ENCODE results near the gene BARX2.

BARX2 gene

DNA sequence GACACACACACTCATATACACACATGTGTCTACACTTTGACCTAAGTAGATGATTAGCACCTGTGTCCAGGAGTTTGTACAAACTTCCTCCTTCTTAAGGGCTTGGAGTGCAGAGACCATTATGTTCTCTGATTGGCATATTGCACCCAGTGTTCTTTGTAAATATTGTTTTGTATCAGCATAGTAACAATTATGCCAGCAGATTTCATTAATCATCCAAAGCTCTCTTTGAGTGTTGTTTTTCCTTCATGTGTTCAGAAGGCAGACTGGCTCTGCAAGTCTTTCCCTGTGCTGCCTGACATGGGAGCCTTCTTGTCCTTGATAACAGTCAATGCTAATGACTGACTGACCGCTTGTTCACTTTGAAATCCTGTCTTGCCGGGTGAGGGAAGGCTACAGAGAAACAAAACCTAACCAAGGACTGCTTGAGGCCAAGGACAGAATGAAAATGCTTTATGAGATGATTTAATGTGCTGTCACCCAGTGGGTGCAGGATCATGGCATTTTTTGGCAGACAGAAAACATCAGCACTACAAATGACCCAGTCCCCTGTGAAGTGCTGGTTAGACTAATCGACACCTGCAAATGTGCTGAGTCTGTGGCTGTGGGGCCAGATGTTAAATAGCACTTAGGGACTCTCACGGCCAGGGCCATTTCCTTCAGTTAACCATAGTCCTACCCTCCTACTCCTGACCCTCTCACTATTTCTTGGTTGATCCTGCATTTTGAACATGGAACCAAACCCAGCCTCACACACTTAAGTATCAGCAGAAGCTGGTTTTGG is 6.6 kb upstream of the BARX2 start:
- TF ChIP-seq GATA2 (IDR thresholded peaks at IDR 0.05; ENCODE audit: low read depth, low read length) (no peak), GATA3 (IDR thresholded peaks at IDR 0.05; ENCODE audit: low read depth, low read length) (no peak)

DNA sequence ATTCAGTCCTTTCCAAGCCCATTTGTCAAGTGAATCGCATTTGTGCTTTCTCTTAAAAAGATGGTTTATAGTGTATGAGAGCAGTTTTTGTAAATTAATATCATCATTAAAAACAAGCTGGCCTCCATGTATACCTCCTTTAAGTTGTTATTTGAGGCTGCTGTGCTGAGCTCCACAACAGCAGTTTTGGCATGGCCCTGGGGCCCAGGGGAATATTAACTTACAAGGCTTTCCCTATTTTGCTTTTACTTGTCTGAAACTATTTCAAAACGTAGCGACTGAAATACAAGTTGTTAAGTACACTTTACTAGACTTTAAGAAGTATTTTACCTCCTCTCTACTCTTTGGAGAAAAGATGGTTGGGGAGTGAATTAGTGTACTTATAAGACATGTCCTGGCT is 4.9 kb upstream of the BARX2 start:
- no peak for TF ChIP-seq GATA3 (IDR thresholded peaks at IDR 0.05; ENCODE audit: low read depth, low read length)
- no peak for TF ChIP-seq GATA2 (IDR thresholded peaks at IDR 0.05; ENCODE audit: low read depth, low read length)

DNA sequence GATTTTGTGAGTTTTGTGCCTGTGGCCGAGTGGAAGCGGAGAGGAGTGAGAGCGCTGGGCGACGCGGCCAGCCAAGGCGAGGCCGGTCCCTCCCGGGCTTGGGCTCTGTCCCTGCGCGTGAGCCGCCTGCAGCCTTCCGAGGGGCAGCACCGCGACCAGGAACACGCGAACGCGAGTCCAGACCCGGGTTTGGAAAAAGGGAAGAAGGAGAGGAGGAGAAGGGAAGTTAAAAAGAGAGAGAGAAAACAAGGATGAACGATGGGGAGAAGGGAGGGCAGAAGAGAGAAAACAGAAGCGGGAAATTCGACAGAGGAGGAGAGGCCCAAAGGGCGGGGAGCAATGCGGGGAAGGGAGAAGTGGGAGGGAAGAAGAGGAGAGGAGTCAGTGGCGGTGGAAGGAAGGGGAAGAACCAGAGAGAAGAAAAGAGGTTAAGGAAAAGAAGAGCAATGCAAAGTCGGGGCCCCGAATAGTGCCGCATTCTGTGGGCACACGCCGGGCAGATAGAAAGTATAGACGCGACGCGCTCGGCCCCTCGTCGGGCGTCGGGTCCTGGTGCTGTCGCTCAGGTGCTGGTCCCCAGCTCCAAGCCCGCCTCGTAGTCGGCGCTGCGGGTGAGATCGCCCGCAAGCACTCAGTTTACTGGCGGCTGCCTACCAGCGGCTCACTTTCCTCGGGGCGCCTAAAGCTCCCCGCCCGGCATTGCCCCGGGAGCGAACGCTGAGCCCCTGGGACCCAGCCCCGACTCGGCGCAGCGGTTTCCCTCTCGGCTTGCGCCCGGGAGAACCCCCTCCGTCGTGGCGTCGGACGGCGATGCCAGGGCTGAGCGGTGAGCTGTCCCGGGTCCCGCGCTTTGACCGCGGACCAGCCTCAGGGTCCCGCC is 2.8 kb upstream of the BARX2 start:
- TF ChIP-seq GATA3 (IDR thresholded peaks at IDR 0.05; ENCODE audit: low read depth, low read length) (no peak), GATA2 (IDR thresholded peaks at IDR 0.05; ENCODE audit: low read depth, low read length) (no peak)

DNA sequence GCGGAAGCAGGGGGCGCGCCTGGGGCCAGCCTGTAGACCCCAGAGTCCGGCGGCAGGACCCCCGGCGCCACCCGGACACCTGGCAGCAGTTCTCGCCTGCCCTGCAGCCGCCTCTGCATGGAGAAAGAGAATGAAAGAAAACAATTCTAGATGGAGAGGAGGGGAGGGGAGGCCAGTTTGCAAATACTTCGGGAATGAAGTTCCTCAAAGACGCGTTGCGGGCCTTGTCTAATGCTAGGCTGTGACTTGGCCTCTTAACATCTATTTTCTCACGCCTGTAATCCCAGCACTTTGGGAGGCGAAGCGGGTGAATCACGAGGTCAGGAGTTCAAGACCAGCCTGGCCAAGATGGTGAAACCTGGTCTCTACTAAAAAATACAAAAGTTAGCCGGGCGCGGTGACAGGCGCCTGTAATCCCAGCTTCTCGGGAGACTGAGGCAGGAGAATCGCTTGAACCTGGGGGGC is 2.1 kb upstream of the BARX2 start:
- no peak for TF ChIP-seq GATA3 (IDR thresholded peaks at IDR 0.05; ENCODE audit: low read depth, low read length)
- no peak for TF ChIP-seq GATA2 (IDR thresholded peaks at IDR 0.05; ENCODE audit: low read depth, low read length)

DNA sequence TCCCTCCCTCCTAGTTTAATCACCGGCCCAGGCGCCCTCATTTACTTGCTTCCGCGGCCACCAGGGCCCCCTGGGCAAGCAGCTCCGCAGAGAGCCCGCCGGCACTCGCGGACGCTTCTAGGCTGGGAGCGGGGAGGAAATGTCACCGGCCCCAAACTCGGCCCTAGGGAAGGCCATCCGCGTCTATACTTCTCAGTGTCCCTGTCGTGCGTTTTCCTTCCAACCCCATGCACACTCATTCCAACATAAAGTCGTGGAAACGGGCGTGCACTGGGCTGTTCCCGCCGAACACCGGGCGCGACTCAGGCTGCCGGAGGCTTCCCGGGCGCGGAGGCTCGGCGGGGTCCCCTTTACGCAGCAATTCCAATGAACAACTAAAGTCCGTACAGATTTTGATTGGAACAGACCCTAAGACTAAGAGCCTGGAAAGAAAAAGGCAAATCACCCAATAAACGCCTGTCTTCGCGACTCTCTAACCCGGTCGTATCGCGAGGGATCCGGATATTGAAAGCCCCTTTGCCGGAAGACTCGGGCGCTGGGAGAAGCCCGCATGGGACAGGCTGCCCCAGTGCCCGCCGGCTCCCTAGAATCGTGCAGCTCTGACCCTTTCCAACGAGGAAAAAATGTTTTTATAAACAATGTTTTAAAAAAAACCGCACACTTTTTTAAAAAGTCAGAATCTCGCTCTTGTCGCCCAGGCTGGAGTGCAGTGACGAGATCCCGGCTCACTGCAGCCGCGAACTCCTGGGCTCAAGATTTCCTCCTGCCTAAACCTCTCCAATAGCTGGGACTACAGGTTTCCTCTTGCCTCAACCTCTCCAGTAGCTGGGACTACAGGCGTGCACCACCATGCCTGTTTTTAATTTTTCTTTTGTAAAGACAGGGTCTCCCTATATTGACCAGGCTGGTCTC is 1.3 kb upstream of the BARX2 start:
- TF ChIP-seq GATA2 (IDR thresholded peaks at IDR 0.05; ENCODE audit: low read depth, low read length) (no peak), GATA3 (IDR thresholded peaks at IDR 0.05; ENCODE audit: low read depth, low read length) (no peak)

DNA sequence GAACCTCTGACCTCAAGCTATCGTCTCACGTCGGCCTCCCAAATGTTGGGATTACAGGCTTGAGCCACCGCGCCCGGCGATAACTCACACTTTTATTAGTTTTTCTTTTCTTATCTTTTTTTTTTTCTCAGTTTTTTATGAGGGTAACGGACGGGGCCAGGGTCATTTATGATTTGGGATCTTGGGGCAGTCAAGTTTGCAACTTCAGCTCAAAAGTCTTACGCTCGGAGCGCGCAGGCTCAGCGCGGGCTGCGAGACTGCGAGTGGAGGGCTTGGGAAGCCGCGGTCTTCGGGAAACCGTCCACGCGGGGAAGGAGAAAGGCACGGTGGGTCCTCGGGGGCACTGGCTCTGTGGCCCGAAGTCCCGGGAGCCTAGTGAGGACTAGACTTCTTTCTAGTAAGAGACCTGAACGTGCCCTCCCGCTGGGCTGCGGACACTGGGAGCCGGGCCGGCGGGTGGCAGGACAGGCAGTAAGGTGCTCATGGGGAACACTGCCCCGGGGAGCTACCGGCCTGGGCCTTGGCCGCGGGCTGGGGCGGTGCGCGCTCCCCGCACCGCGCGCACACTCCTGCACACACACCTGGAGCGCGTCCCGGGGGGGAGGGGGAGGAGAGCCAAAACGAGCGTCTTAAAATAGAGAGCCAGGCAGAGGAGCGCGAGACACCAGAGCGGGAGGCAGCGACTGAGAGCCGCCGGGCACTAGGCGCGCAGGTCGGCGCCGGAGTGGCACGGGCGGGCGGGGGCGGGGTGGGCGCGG is 476 bp upstream of the BARX2 start:
- TF ChIP-seq GATA2 (IDR thresholded peaks at IDR 0.05; ENCODE audit: low read depth, low read length): no peak
- TF ChIP-seq GATA3 (IDR thresholded peaks at IDR 0.05; ENCODE audit: low read depth, low read length): no peak

DNA sequence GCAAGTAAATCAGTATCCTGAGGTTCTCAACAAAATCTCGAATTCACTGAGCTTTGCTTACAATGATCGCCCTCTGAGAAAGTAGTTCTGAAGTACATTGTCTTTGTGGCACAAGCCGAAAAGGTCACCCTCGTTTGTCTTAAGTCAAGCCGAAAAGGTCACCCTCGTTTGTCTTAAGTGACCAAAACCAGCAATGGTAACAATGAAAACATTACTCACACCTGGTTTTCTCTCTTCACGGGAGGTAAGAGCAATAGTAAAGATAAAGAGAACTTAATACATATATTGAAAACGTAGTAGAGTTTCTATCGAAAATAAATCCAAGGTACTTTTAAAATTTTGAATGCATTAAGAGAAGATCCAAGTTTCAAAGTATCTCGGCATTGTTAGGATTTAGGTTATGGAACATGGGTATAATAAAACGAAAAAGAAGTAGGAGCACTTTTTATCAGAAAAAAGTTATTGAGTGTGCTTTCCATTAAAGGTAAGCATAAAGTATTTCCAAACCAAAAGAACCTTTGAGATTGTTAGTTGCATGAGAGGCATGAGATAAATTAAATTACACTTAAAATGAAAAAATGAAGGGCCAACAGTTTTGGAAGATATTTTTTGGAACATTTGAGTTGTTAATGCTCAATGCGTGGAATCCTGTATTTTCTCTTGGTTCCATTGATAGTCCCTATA is 1.2 kb downstream of the BARX2 start:
- no peak for TF ChIP-seq GATA2 (IDR thresholded peaks at IDR 0.05; ENCODE audit: low read depth, low read length)
- TF ChIP-seq GATA3 (IDR thresholded peaks at IDR 0.05; ENCODE audit: low read depth, low read length): no peak

DNA sequence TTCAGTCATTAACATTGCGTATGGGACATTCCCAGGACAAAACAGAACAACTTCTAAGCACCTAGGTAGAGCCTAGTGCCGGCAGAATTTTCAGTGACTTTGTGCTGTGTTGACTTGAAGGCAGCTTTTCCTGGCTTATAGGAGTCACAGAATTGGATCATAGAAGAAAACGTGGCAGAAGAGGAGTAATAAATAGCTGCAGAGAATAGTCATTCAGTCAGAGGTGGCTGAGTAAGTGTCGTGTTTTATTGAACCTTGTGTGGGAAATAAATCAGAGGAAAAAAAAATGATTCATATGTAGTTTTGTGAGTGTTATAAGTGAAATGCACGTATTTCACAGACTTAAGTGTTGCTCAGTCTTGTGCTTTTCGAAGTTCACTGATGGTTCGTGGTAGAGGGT is 2.1 kb downstream of the BARX2 start:
- no peak for TF ChIP-seq GATA2 (IDR thresholded peaks at IDR 0.05; ENCODE audit: low read depth, low read length)
- TF ChIP-seq GATA3 (IDR thresholded peaks at IDR 0.05; ENCODE audit: low read depth, low read length): no peak

DNA sequence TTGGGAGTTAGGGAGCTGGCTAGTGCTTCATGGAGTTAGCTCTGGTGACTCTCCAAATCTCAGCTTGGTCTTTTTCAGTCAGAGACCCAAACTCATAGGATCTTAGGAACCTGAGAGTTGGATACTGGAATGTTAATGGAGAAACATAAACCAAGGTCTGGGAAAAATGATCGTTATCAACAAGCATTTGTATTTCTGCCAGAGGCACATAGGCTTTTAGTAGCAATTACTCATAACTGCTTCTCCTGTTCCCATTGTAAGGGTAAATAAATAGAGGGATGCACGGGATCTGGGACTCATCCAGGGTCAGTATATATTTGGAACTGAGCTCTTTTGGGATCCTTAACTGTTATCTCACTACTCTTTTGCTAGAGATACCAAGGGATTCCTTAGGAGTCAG is 4.8 kb downstream of the BARX2 start:
- TF ChIP-seq GATA3 (IDR thresholded peaks at IDR 0.05; ENCODE audit: low read depth, low read length) (no peak), GATA2 (IDR thresholded peaks at IDR 0.05; ENCODE audit: low read depth, low read length) (no peak)

DNA sequence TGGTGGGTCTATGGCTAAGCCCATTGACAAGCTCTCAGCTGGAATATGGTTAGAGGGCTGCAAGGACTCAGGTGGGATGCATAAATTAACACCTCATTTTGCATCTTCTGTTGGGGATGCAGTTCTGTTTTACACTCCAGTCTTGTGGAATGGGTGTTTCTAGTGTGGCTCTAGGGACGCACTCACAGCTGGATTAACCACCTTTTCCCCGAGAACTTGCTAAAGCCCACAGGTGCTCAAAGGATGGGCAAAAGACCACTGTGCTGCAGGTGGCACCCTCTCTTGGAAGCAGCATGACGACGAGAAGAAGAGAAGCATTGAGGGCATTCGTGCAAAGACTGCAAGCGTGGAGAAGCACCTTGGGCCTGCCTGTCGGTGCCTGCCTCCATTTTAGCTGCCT is 6.9 kb downstream of the BARX2 start:
- no peak for TF ChIP-seq GATA3 (IDR thresholded peaks at IDR 0.05; ENCODE audit: low read depth, low read length)
- TF ChIP-seq GATA2 (IDR thresholded peaks at IDR 0.05; ENCODE audit: low read depth, low read length): no peak

DNA sequence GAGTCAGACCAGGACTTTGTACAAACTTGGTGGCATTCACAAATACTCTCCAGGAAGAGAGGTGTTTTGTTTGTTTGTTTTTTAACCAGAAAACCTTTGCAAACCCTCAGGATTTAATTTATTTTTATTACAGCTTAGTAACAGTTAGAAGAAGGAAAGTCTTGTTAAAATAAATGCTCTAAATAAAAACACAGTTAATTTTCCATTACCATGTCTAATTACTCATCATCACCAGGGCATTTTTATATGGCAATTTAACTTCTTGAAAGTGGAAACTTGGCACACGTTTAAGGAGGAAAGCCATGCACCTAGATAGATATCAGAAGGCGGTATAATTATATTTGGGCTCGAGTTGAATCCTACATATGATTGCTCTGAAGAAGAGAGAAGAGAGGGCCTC is 7.4 kb downstream of the BARX2 start:
- no peak for TF ChIP-seq GATA3 (IDR thresholded peaks at IDR 0.05; ENCODE audit: low read depth, low read length)
- TF ChIP-seq GATA2 (IDR thresholded peaks at IDR 0.05; ENCODE audit: low read depth, low read length): no peak

DNA sequence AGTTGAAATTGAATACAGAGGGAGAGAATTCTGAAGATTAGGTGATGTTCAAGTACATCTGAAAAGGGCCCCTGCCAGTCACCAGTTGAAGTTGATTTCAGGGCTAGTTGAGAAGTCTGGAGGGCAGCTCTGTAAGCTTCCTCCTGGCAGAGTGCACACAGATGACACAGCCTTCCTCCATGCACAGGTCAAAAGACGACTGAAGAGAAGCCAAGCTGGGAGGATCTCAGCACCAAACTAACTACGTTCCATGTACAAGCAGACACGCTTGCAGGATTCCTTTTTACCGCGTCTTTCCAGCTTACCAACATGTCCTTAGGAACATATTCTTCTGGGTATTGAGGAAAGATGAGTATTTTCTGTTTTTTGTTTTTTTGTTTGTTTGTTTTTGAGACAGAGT is 7.9 kb downstream of the BARX2 start:
- no peak for TF ChIP-seq GATA2 (IDR thresholded peaks at IDR 0.05; ENCODE audit: low read depth, low read length)
- TF ChIP-seq GATA3 (IDR thresholded peaks at IDR 0.05; ENCODE audit: low read depth, low read length): no peak

DNA sequence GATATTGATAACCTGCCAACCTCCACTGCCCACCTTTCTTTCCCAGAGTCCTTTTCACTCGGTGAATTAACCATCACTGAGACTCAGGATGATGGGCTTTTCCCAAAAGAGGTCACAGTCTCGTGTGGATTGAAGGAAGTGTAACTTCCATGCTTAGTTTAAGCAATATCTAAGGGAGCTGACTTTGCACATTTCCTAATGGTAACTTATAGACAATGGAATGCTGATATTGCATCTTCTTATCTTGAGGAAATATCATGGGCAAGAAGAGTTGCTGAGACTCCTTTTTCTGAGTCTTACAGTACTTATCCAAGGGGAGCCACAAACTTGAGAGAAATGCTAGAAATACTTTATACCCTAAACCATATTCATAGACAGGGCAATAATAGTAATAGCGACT is 8.8 kb downstream of the BARX2 start:
- no peak for TF ChIP-seq GATA3 (IDR thresholded peaks at IDR 0.05; ENCODE audit: low read depth, low read length)
- TF ChIP-seq GATA2 (IDR thresholded peaks at IDR 0.05; ENCODE audit: low read depth, low read length): no peak

Data from SH-SY5Y (cell line).